GM10266 (cell line): ENCODE measurements around the gene NAT8L.

Experiments
- DNase-seq: peaks from one replicate; pipeline ENCODE4 v3.0.0; 2012; ENCODE audit errors: extremely low spot score
- CTCF ChIP-seq: IDR thresholded peaks from 2 replicates; pipeline ENCODE4 v1.5.1; 2012; ENCODE audit warnings: mild to moderate bottlenecking, low read depth; ENCODE audit not compliant: control insufficient read depth, insufficient read depth; ENCODE audit errors: missing control alignments

NAT8L gene

GRCh38 chr4:2047781-2048581 lies 11.1 kb upstream of the NAT8L start:
- TF ChIP-seq CTCF, result no peak
- no peak for DNase-seq

- TF ChIP-seq CTCF, result no peak
- no peak for DNase-seq
These were observed 10.3 kb upstream of the NAT8L start for GRCh38 chr4:2048831-2049230.

DNA sequence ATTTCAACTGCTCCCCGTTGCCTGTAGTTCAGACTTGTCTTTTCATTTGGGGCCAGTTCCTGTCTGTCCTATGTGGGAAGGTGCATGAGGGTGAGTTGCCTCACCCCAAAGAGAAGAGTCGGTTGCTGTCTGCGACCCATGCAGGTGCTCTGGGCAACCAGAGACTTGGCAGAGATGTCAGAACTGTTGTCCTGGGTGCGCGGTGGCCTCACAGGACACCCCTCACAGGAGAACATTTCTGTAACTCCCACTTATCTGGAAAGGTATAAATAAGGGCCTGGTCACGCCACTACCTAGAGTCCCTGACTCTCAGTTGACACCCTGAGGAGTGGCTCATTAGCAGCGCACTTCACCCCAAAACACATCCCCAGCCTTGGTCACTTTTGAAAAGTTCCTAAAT lies 9.7 kb upstream of the NAT8L start:
- no peak for DNase-seq
- TF ChIP-seq CTCF, result no peak

DNA sequence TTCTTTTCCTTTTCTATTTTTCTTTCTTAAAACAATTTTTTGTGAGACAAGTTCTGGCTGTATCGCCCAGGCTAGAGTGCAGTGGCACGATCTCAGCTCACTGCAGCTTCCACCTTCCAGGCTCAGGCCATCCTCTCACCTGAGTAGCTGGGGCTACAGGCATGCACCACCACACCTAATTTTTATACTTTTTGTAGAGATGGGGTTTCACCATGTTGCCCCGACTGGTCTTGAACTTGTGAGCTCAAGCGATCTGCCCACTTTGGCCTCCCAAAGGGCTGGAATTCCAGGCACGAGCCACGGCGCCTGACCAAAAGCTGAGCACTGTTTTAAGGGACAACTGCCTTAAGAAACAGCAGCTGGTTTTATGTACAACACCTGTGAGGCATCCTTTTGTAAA lies 9.3 kb upstream of the NAT8L start:
- TF ChIP-seq CTCF, result no peak
- no peak for DNase-seq

GRCh38 chr4:2051086-2051485 lies 8.0 kb upstream of the NAT8L start:
- TF ChIP-seq CTCF, result no peak
- no peak for DNase-seq

DNA sequence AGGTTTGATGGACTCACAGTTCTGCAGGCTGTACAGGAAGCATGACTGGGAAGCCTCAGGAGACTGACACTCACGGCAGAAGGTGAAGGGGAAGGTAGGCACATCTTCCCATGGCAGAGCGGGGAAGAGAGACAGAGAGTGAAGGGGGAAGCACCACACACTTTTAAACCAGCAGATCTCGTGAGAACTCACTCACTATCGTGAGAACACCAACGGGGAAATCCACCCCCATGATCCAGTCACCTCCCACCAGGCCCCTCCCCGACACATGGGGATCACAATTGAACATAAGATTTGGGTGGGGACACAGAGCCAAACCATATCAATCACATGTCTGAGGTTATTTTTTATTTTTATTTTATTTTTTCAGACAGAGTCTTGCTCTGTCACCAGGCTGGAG lies 4.9 kb upstream of the NAT8L start:
- no peak for TF ChIP-seq CTCF
- DNase-seq, result no peak

GRCh38 chr4:2057382-2058065 lies 1.6 kb upstream of the NAT8L start:
- DNase-seq, result no peak
- TF ChIP-seq CTCF, result no peak
